IMR-90 (cell line): ENCODE results near the gene AAR2. TPM values are rescaled to one million over a fixed set of nuclear protein-coding genes. Genes with fewer than 3 reads are reported as not detected.
A peak's percentile ranks its signal among the peaks of the same experiment; 100 is the strongest.

Source experiments
- ATAC-seq: fragments of 200-7000 bp; cut with Tn5 transposase; 2 replicates; pipeline ENCODE4 v1.9.1; 2020; ENCODE audit warnings: low read depth, mild to moderate bottlenecking, moderate library complexity
- BruUV-seq: library from RNA; stranded (reverse); fragments of 400-500 nt; replicated peaks from 2 replicates; lab custom pipeline; 2021; lab: Mats Ljungman, UMichigan
- CTCF ChIA-PET: fragments of 300-600 bp; formaldehyde crosslinking; extraction: SDS; loops from one replicate; lab custom pipeline; 2021; ENCODE audit warnings: antibody characterized with exemption; lab: Yijun Ruan, JAX
- POLR2A ChIA-PET: fragments of 300-600 bp; sonication (Branson Sonifier 250); formaldehyde crosslinking; loops from one replicate; lab custom pipeline; 2022; ENCODE audit warnings: antibody characterized with exemption; ENCODE audit not compliant: unreplicated experiment; lab: Charles Lee
- DNase-seq: peaks from one replicate; pipeline ENCODE4 v3.0.0; 2013
- H2AFZ ChIP-seq: replicated peaks from 2 replicates; pipeline ENCODE3; 2013; ENCODE audit warnings: low read length, mild to moderate bottlenecking; ENCODE audit not compliant: poor library complexity
- H2AK5ac ChIP-seq: 2 replicates; pipeline ENCODE4 v1.6.1; 2013; ENCODE audit warnings: low read depth, low read length, inconsistent platforms
- H2AK9ac ChIP-seq: replicated peaks from 2 replicates; pipeline ENCODE3; 2013; ENCODE audit warnings: mild to moderate bottlenecking, low read depth, low read length, moderate library complexity; ENCODE audit not compliant: poor library complexity
- H2BK120ac ChIP-seq: 2 replicates; pipeline ENCODE4 v1.6.1; 2013; ENCODE audit warnings: low read depth, low read length, inconsistent platforms
- H2BK15ac ChIP-seq: 3 replicates; pipeline ENCODE4 v1.6.1; 2013; ENCODE audit warnings: low read depth, low read length, inconsistent platforms
- H2BK20ac ChIP-seq: 2 replicates; pipeline ENCODE4 v1.6.1; 2013; ENCODE audit warnings: low read depth, mild to moderate bottlenecking, inconsistent platforms, low read length, moderate library complexity
- H2BK5ac ChIP-seq: 2 replicates; pipeline ENCODE4 v1.6.1; 2013; ENCODE audit warnings: mild to moderate bottlenecking, low read depth, low read length, inconsistent platforms; ENCODE audit not compliant: poor library complexity, severe bottlenecking
- H3K14ac ChIP-seq: replicated peaks from 2 replicates; pipeline ENCODE4 v1.6.1; 2013; ENCODE audit warnings: low read depth, low read length, inconsistent platforms
- H3K18ac ChIP-seq: 2 replicates; pipeline ENCODE4 v1.6.1; 2013; ENCODE audit warnings: low read depth, low read length, control low read depth
- H3K23ac ChIP-seq: 2 replicates; pipeline ENCODE4 v1.6.1; 2013; ENCODE audit warnings: low read depth, low read length, inconsistent platforms
- H3K27ac ChIP-seq: 2 replicates; pipeline ENCODE4 v1.5.1; 2013; ENCODE audit warnings: mild to moderate bottlenecking, control low read depth, low read length; ENCODE audit not compliant: insufficient read depth
- H3K27me3 ChIP-seq: 2 replicates; pipeline ENCODE4 v1.6.1; 2013; ENCODE audit warnings: low read length; ENCODE audit not compliant: control insufficient read depth, insufficient read depth
- H3K36me3 ChIP-seq: 2 replicates; pipeline ENCODE4 v1.6.1; 2013; ENCODE audit warnings: low read length, mixed read lengths; ENCODE audit not compliant: control insufficient read depth, insufficient read depth
- H3K4ac ChIP-seq: 2 replicates; pipeline ENCODE4 v1.6.1; 2013; ENCODE audit warnings: low read depth, low read length, inconsistent platforms
- H3K4me1 ChIP-seq: 2 replicates; pipeline ENCODE4 v1.6.1; 2013; ENCODE audit warnings: low read length, mixed read lengths; ENCODE audit not compliant: control insufficient read depth, insufficient read depth
- H3K4me2 ChIP-seq: 2 replicates; pipeline ENCODE4 v1.6.1; 2013; ENCODE audit warnings: low read depth, mild to moderate bottlenecking, control low read depth, low read length, moderate library complexity
- H3K4me3 ChIP-seq: 2 replicates; pipeline ENCODE4 v1.5.1; 2013; ENCODE audit warnings: low read depth, mild to moderate bottlenecking, control low read depth, low read length, moderate library complexity; ENCODE audit not compliant: insufficient read depth
- H3K56ac ChIP-seq: 2 replicates; pipeline ENCODE4 v1.6.1; 2013; ENCODE audit warnings: low read length, inconsistent platforms; ENCODE audit not compliant: insufficient read depth; ENCODE audit errors: extremely low read depth
- H3K79me1 ChIP-seq, 2 experiments: 2 replicates each; pipeline ENCODE4 v1.6.1; 2013; ENCODE audit warnings: low read length in 2 of 2, inconsistent platforms in 1 of 2, low read depth in 1 of 2
- H3K9ac ChIP-seq: 2 replicates; pipeline ENCODE4 v1.6.1; 2013; ENCODE audit warnings: low read depth, low read length, control low read depth
- H3K9me1 ChIP-seq: 2 replicates; pipeline ENCODE4 v1.6.1; 2013; ENCODE audit warnings: low read length, inconsistent platforms; ENCODE audit not compliant: insufficient read depth
- H3K9me3 ChIP-seq: 2 replicates; pipeline ENCODE4 v1.6.1; 2013; ENCODE audit warnings: low read length; ENCODE audit not compliant: control insufficient read depth, insufficient read depth
- H4K20me1 ChIP-seq: 2 replicates; pipeline ENCODE4 v1.6.1; 2013; ENCODE audit warnings: low read length, inconsistent platforms; ENCODE audit not compliant: insufficient read depth
- H4K5ac ChIP-seq: 2 replicates; pipeline ENCODE4 v1.6.1; 2013; ENCODE audit warnings: mild to moderate bottlenecking, low read depth, low read length, control low read depth
- H4K8ac ChIP-seq, 2 experiments: 2 replicates each; pipeline ENCODE4 v1.6.1; 2013; ENCODE audit warnings: low read depth in 2 of 2, low read length in 2 of 2, control low read depth in 1 of 2, inconsistent platforms in 1 of 2
- H4K91ac ChIP-seq: 2 replicates; pipeline ENCODE4 v1.6.1; 2013; ENCODE audit warnings: low read depth, low read length, inconsistent platforms; ENCODE audit not compliant: insufficient read depth
- FOS ChIP-seq: fragments of 150-350 bp; IDR thresholded peaks from 2 replicates; pipeline ENCODE4 v1.6.1; 2016; ENCODE audit warnings: low read depth, low read length
- WGBS, 2 experiments: methylation state at CpG; one replicate each; pipeline versions ENCODE4 v1.1.5 to v1.1.7; 2013; ENCODE audit warnings: missing lambda C conversion rate in 2 of 2; ENCODE audit not compliant: insufficient read length in 1 of 2; ENCODE audit errors: extremely low coverage in 2 of 2; 5-methylcytosine and 5-hydroxymethylcytosine counted together
- dilution Hi-C: fragments of 300-500 bp; cut with HindIII; formaldehyde crosslinking; loops from one replicate; pipeline ENCODE4 v1.14.3; 2018; ENCODE audit warnings: low sequenced_read_pairs; ENCODE audit not compliant: unreplicated experiment
- in situ Hi-C: fragments of 300-500 bp; cut with MboI; formaldehyde crosslinking; loops from 3 replicates; pipeline ENCODE4 v1.14.3; 2019; ENCODE audit warnings: low sequenced_read_pairs, inconsistent platforms, mixed read lengths
- intact Hi-C: fragments of 100-400 bp; cut with micrococcal nuclease; formaldehyde crosslinking; loops from 2 replicates; pipeline ENCODE4 v1.10.0; 2022
- polyA plus RNA-seq, 3 experiments: library from polyadenylated mRNA; depleted of rRNA; stranded (reverse); fragments of >200 nt; gene quantifications; 2 replicates each; pipeline ENCODE4 v1.2.3, GENCODE V29; 2012; ENCODE audit warnings: low replicate concordance in 1 of 3
- total RNA-seq: library from RNA; depleted of rRNA; stranded (reverse); fragments of >200 nt; gene quantifications from 2 replicates; pipeline ENCODE4 v1.2.3, GENCODE V29; 2012

Gene AAR2
- total and polyA plus RNA-seq, 2 of the 4 experiments (the other 2 are of a cell fraction) = 28.2 to 35.8 TPM

DNA sequence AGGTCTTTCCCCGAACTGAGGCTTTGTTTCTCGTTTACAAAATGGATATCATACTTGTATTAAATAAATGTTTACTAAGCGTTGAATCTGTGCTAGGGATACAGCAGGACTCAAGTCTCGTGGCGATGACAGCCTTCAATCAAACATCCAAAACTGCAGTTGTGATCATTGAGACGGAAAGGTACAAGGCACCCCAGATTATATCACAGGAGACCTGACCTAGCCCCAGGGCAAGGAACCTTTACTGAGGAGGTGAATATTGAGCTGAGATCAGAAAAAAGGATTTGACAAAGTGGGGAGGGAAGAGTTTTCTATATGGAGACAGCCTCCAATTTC is 476 bp downstream of the AAR2 start:
- H3K27ac ChIP-seq = peak overlapping the region; percentile 74
- H3K56ac ChIP-seq = peak overlapping the region; percentile 75
- H3K4me3 ChIP-seq = peak overlapping the region; percentile 73
- BruUV-seq = TSS peak; percentile 62
- H3K36me3 ChIP-seq = peaks cover 12% of the 10 kb centered on the region
- ChIA-PET CTCF (interaction anchor here (0.7 to 2.2 kb wide), 2 partner anchors 34 to 203 kb away, joined by 3 to 5 read pairs; no protein-coding TSS in a partner anchor), POLR2A (interaction anchor here (0.5 kb wide), 1 partner anchor 58 kb away, joined by 8 read pairs; no protein-coding TSS in a partner anchor)
- H4K91ac ChIP-seq = peak overlapping the region; percentile 69
- peak overlapping the region; percentile 93 for H3K9ac ChIP-seq
- peak overlapping the region; percentile 94 for H3K4me2 ChIP-seq
- 0 out of 2 replicates have a peak, but pooled peaks cover 7% of the 10 kb centered on the region for H3K9me1 ChIP-seq
- ATAC-seq (no peak), DNase-seq (no peak)
- H2AK5ac ChIP-seq = peak overlapping the region; percentile 65
- dilution Hi-C loops = no loop called here
- peak overlapping the region; percentile 88 for H3K14ac ChIP-seq
- H2BK5ac ChIP-seq = peak overlapping the region; percentile 65
- peaks cover 7% of the 10 kb centered on the region for H3K4me1 ChIP-seq
- H3K23ac ChIP-seq = peak overlapping the region; percentile 79
- H4K20me1 ChIP-seq = 0 out of 2 replicates have a peak, but pooled peaks cover 9% of the 10 kb centered on the region
- H3K9me3 ChIP-seq = no peaks in the 10 kb centered on the region
- in situ Hi-C loops = no loop called here
- no peaks in the 10 kb centered on the region for H3K27me3 ChIP-seq
- no peak overlapping the region for H2BK120ac ChIP-seq
- no CpG with 5 or more reads among the region's 6 CpGs for WGBS, 2 experiments
- peak overlapping the region; percentile 86 for H3K4ac ChIP-seq
- H3K18ac ChIP-seq = no peak overlapping the region
- H2BK15ac ChIP-seq = no peak overlapping the region
- TF ChIP-seq FOS = no peak
- peak overlapping the region; percentile 48 for H4K5ac ChIP-seq
- H2BK20ac ChIP-seq = no peak overlapping the region
- H4K8ac ChIP-seq = peak overlapping the region; percentile 94 to 100
- peaks cover 11 to 39% of the 10 kb centered on the region in 2 experiments for H3K79me1 ChIP-seq
- peak overlapping the region; percentile 97 for H2AFZ ChIP-seq
- peak overlapping the region; percentile 90 for H2AK9ac ChIP-seq
- intact Hi-C loops = no loop called here
